ENCODE measurements around the gene PRKAG2.

GRCh38 chr7:151923097-151923876 lies 46.4 kb upstream of the PRKAG2 start:
- TF ChIP-seq, protein P1, sequence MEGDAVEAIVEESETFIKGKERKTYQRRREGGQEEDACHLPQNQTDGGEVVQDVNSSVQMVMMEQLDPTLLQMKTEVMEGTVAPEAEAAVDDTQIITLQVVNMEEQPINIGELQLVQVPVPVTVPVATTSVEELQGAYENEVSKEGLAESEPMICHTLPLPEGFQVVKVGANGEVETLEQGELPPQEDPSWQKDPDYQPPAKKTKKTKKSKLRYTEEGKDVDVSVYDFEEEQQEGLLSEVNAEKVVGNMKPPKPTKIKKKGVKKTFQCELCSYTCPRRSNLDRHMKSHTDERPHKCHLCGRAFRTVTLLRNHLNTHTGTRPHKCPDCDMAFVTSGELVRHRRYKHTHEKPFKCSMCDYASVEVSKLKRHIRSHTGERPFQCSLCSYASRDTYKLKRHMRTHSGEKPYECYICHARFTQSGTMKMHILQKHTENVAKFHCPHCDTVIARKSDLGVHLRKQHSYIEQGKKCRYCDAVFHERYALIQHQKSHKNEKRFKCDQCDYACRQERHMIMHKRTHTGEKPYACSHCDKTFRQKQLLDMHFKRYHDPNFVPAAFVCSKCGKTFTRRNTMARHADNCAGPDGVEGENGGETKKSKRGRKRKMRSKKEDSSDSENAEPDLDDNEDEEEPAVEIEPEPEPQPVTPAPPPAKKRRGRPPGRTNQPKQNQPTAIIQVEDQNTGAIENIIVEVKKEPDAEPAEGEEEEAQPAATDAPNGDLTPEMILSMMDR (IDR thresholded peaks at IDR 0.05): no peak
- no peak for TF ChIP-seq ZFX (IDR thresholded peaks at IDR 0.05; ENCODE audit: borderline replicate concordance)
